K562 (cell line): Measurements from ENCODE around the gene IRF1. TPM values are rescaled to one million over a fixed set of nuclear protein-coding genes. Genes with fewer than 3 reads are reported as not detected.

Experiments
- ARNT ChIP-seq, 2 experiments: fragments of 450-650 bp; IDR thresholded peaks; 2 replicates each; pipeline ENCODE4 v1.6.1; 2016; ENCODE audit warnings: mild to moderate bottlenecking in 1 of 2
- CHCHD3 ChIP-seq: fragments of 250-450 bp; sonication (Bioruptor Pico); IDR thresholded peaks from 2 replicates; pipeline ENCODE4 v2.1.2; 2022; ENCODE audit warnings: mild to moderate bottlenecking
- CTBP1 ChIP-seq: fragments of 450-650 bp; IDR thresholded peaks from 2 replicates; pipeline ENCODE4 v1.6.1; 2016; ENCODE audit warnings: borderline replicate concordance
- ETV1 ChIP-seq: fragments of 450-650 bp; conservative IDR thresholded peaks from 2 replicates; pipeline ENCODE4 v1.6.1; 2016; ENCODE audit warnings: missing genetic modification characterization, control low read depth, low read depth, missing compliant biosample characterization
- ETV6 ChIP-seq, 3 experiments: fragments of 150-350 bp in 1 of 3; sonication (generic) in 1 of 3; formaldehyde crosslinking in 1 of 3; IDR thresholded peaks; 2 replicates each; pipeline versions ENCODE4 v1.6.1 to v1.8.0; 2014 to 2022; ENCODE audit warnings: borderline replicate concordance in 2 of 3, low read depth in 2 of 3, antibody characterized with exemption in 1 of 3, low read length in 1 of 3, mild to moderate bottlenecking in 1 of 3, missing genetic modification reagents in 1 of 3
- FOXJ2 ChIP-seq: fragments of 200-800 bp; sonication (Bioruptor generic); IDR thresholded peaks from 2 replicates; pipeline ENCODE4 v1.6.1; 2016; ENCODE audit warnings: missing genetic modification characterization, missing compliant biosample characterization
- FOXJ3 ChIP-seq: sonication (generic); formaldehyde crosslinking; IDR thresholded peaks from 2 replicates; pipeline ENCODE4 v1.4.0; 2020; ENCODE audit warnings: mild to moderate bottlenecking, missing genetic modification reagents
- GATA2 ChIP-seq: sonication (generic); formaldehyde crosslinking; IDR thresholded peaks from 2 replicates; pipeline ENCODE4 v1.4.0; 2020; ENCODE audit warnings: mild to moderate bottlenecking, missing genetic modification reagents
- KHSRP ChIP-seq: fragments of 450-650 bp; IDR thresholded peaks from 2 replicates; pipeline ENCODE4 v1.6.1; 2017
- L3MBTL2 ChIP-seq: fragments of 450-650 bp; IDR thresholded peaks from 2 replicates; pipeline ENCODE4 v1.6.1; 2016; ENCODE audit warnings: mild to moderate bottlenecking, moderate library complexity
- MEF2A ChIP-seq: IDR thresholded peaks from 2 replicates; pipeline ENCODE4 v1.6.1; 2011; ENCODE audit warnings: low read depth, mild to moderate bottlenecking, low read length, moderate library complexity; ENCODE audit not compliant: control insufficient read depth
- MXI1 ChIP-seq: IDR thresholded peaks from 2 replicates; pipeline ENCODE4 v1.6.1; 2011; ENCODE audit warnings: low read depth, mild to moderate bottlenecking, improper control_type of control experiment, low read length
- NCOA6 ChIP-seq: fragments of 450-650 bp; IDR thresholded peaks from 2 replicates; pipeline ENCODE4 v1.6.1; 2017; ENCODE audit warnings: mild to moderate bottlenecking
- SIN3B ChIP-seq: fragments of 450-650 bp; IDR thresholded peaks from 2 replicates; pipeline ENCODE4 v1.6.1; 2017; ENCODE audit warnings: low read depth, mild to moderate bottlenecking, moderate library complexity
- SP1 ChIP-seq: sonication (generic); formaldehyde crosslinking; IDR thresholded peaks from 2 replicates; pipeline ENCODE4 v1.8.1; 2022; ENCODE audit warnings: mild to moderate bottlenecking, missing genetic modification reagents
- SPI1 ChIP-seq: IDR thresholded peaks from 2 replicates; pipeline ENCODE4 v1.6.1; 2011; ENCODE audit warnings: low read depth, low read length, control low read depth, borderline replicate concordance
- ZNF24 ChIP-seq: fragments of 450-650 bp; IDR thresholded peaks from 2 replicates; pipeline ENCODE4 v1.6.1; 2016
- polyA plus RNA-seq, 8 experiments: library from polyadenylated mRNA; depleted of rRNA in 4 of 8; stranded (reverse) in 5 of 8; unstranded in 3 of 8; fragments of >200 nt; fragmentation: Nextera tagmentation in 2 of 8; fragmentation: Illumina TruSeq in 1 of 8; extraction: Ambion mirVana in 2 of 8; extraction: Trizol in 1 of 8; gene quantifications; 2 replicates each; pipeline versions ENCODE4 v1.2.1 to v1.2.3, GENCODE V29; 2011 to 2014; ENCODE audit warnings: inconsistent platforms in 1 of 8, missing spikeins in 1 of 8
- total RNA-seq, 7 experiments: library from RNA; depleted of rRNA in 6 of 7; stranded (reverse); fragments of >200 nt in 6 of 7; fragmentation: Illumina TruSeq in 2 of 7; extraction: Trizol in 2 of 7; gene quantifications; 2 replicates each; pipeline versions ENCODE4 v1.2.1 to v1.2.3, GENCODE V29; 2011 to 2021; ENCODE audit warnings: low replicate concordance in 1 of 7
- TF ChIP-seq, protein P1 (sequence below): conservative IDR thresholded peaks from 2 replicates; pipeline ENCODE4 v1.6.1; 2011; ENCODE audit warnings: low read depth, mild to moderate bottlenecking, low read length; ENCODE audit not compliant: control insufficient read depth
- TF ChIP-seq, protein P2 (sequence below): fragments of 200-800 bp; sonication (Bioruptor generic); IDR thresholded peaks from 2 replicates; pipeline ENCODE4 v1.6.1; 2017; ENCODE audit warnings: missing genetic modification characterization, missing compliant biosample characterization
- TF ChIP-seq, protein P3 (sequence below): fragments of 450-650 bp; IDR thresholded peaks from 2 replicates; pipeline ENCODE4 v1.6.1; 2018; ENCODE audit not compliant: partially characterized antibody
- TF ChIP-seq, protein P4 (sequence below): fragments of 450-650 bp; formaldehyde crosslinking; IDR thresholded peaks from 2 replicates; pipeline ENCODE4 v1.4.0; 2020; ENCODE audit warnings: mild to moderate bottlenecking

The IRF1 gene
- total and polyA plus RNA-seq, 9 of the 15 experiments (the other 6 are each of a cell fraction or from before 2014, with no cell fraction given): 1.1 to 12.3 (median 5.9) TPM

DNA sequence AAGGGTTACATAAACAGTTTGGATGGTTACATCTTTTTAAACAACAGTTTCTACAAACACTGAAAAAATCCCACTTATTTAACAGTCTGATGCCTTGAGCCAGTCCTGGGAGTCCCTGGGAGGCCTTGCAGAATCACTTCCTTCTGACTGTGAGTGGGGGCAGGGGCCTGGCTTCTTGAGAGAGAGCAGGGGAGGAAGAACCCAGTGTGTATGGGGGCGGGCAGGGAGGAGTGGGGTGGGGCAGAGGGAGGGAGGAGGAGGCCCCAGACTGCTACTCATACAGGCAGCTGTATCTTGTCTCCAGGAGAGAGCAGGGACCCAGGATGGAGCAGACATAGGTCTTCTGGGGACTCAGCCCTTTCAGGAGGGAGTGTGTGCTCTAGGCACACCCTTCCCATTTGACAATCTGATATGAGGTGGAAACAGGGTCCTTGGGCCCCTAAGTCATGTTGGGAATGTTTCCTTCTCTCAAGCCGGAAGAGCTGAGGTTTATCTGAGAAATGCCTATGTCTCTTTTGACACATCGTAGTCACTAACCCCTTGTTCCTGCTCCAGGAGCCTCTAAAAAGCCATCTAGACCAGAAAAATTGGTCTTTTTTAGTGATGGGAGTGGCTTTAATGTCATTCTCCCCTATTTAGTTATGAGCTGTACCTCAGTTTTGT, 52.8 kb downstream of the IRF1 start (continued):
- no peak for TF ChIP-seq KHSRP
- TF ChIP-seq SPI1: peak; percentile 67; the same call in 1 of the 2 replicates
- no peak for TF ChIP-seq MEF2A
- no peak for TF ChIP-seq ARNT (IDR thresholded peaks at IDR 0.05)
- no peak for TF ChIP-seq SIN3B
- no peak for TF ChIP-seq GATA2 (CRISPR knock-in tag)
- TF ChIP-seq, protein P1, sequence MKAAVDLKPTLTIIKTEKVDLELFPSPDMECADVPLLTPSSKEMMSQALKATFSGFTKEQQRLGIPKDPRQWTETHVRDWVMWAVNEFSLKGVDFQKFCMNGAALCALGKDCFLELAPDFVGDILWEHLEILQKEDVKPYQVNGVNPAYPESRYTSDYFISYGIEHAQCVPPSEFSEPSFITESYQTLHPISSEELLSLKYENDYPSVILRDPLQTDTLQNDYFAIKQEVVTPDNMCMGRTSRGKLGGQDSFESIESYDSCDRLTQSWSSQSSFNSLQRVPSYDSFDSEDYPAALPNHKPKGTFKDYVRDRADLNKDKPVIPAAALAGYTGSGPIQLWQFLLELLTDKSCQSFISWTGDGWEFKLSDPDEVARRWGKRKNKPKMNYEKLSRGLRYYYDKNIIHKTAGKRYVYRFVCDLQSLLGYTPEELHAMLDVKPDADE: no peak
- no peak for TF ChIP-seq NCOA6
- TF ChIP-seq ZNF24: no peak
- TF ChIP-seq CHCHD3 (CRISPR knock-in tag): no peak
- TF ChIP-seq FOXJ2 (tag): no peak
- TF ChIP-seq SP1 (CRISPR knock-in tag): no peak
- TF ChIP-seq, protein P2, sequence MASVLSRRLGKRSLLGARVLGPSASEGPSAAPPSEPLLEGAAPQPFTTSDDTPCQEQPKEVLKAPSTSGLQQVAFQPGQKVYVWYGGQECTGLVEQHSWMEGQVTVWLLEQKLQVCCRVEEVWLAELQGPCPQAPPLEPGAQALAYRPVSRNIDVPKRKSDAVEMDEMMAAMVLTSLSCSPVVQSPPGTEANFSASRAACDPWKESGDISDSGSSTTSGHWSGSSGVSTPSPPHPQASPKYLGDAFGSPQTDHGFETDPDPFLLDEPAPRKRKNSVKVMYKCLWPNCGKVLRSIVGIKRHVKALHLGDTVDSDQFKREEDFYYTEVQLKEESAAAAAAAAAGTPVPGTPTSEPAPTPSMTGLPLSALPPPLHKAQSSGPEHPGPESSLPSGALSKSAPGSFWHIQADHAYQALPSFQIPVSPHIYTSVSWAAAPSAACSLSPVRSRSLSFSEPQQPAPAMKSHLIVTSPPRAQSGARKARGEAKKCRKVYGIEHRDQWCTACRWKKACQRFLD (CRISPR knock-in tag): peak; percentile 27; the same call in 1 of the 2 replicates
- no peak for TF ChIP-seq L3MBTL2
- TF ChIP-seq FOXJ3 (CRISPR knock-in tag): no peak
- TF ChIP-seq MXI1: no peak
- TF ChIP-seq, protein P3, sequence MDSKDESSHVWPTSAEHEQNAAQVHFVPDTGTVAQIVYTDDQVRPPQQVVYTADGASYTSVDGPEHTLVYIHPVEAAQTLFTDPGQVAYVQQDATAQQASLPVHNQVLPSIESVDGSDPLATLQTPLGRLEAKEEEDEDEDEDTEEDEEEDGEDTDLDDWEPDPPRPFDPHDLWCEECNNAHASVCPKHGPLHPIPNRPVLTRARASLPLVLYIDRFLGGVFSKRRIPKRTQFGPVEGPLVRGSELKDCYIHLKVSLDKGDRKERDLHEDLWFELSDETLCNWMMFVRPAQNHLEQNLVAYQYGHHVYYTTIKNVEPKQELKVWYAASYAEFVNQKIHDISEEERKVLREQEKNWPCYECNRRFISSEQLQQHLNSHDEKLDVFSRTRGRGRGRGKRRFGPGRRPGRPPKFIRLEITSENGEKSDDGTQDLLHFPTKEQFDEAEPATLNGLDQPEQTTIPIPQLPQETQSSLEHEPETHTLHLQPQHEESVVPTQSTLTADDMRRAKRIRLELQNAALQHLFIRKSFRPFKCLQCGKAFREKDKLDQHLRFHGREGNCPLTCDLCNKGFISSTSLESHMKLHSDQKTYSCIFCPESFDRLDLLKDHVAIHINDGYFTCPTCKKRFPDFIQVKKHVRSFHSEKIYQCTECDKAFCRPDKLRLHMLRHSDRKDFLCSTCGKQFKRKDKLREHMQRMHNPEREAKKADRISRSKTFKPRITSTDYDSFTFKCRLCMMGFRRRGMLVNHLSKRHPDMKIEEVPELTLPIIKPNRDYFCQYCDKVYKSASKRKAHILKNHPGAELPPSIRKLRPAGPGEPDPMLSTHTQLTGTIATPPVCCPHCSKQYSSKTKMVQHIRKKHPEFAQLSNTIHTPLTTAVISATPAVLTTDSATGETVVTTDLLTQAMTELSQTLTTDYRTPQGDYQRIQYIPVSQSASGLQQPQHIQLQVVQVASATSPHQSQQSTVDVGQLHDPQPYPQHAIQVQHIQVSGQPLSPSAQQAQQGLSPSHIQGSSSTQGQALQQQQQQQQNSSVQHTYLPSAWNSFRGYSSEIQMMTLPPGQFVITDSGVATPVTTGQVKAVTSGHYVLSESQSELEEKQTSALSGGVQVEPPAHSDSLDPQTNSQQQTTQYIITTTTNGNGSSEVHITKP: peak; percentile 43
- TF ChIP-seq ETV1 (tag): peak; percentile 40; the same call in 1 of the 2 replicates
- TF ChIP-seq CTBP1: no peak
- 0 out of 4 replicates have a peak, but pooled peaks of 1 of the 2 experiments have one; percentile 12 for TF ChIP-seq ETV6 (IDR thresholded peaks at IDR 0.05; ENCODE audit: borderline replicate concordance in 1 of 2, low read depth in 2 of 2, low read length in 1 of 2)
- TF ChIP-seq ETV6 (CRISPR knock-in tag; IDR thresholded peaks at IDR 0.05; ENCODE audit: borderline replicate concordance): no peak
- TF ChIP-seq, protein P4, sequence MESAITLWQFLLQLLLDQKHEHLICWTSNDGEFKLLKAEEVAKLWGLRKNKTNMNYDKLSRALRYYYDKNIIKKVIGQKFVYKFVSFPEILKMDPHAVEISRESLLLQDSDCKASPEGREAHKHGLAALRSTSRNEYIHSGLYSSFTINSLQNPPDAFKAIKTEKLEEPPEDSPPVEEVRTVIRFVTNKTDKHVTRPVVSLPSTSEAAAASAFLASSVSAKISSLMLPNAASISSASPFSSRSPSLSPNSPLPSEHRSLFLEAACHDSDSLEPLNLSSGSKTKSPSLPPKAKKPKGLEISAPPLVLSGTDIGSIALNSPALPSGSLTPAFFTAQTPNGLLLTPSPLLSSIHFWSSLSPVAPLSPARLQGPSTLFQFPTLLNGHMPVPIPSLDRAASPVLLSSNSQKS (CRISPR knock-in tag): no peak
